NCI-H748 (cell line): ENCODE measurements around the gene RNASE12.
"Not testable (repeated sequence)": the region's sequence is repeated elsewhere in the genome, so short reads cannot be mapped to it uniquely, and the experiment has no call there.

Experiments used
- DNase-seq: peaks from one replicate; lab custom pipeline; 2025; ENCODE audit not compliant: unreplicated experiment; lab: John Stamatoyannopoulos, UW

Gene RNASE12, protein sequence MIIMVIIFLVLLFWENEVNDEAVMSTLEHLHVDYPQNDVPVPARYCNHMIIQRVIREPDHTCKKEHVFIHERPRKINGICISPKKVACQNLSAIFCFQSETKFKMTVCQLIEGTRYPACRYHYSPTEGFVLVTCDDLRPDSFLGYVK

DNA sequence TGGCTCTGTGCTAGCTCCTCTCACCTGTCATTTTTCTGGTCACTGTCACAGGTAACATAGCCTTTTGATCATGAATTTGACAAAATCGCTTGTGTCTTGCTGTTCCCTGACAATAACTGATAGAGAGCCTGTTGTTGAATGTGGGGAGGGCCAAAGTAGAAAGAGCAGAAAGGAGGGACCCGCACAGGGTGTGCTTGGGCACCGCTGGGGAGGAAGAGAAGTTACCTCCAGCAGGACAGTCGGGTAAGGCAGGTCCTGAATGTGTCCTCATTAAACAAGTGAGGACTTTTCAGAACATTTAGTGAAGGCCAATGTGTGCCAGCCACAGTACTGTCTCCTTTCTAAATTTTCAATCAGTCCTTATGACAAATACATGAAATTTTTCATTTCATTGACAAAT lies at the start of gene RNASE12:
RNASE12 (minus strand) TSS at position 142 of the 400 bp plus-strand sequence. CDS start 653 bp downstream, outside the sequence.
- no peak for DNase-seq

DNA sequence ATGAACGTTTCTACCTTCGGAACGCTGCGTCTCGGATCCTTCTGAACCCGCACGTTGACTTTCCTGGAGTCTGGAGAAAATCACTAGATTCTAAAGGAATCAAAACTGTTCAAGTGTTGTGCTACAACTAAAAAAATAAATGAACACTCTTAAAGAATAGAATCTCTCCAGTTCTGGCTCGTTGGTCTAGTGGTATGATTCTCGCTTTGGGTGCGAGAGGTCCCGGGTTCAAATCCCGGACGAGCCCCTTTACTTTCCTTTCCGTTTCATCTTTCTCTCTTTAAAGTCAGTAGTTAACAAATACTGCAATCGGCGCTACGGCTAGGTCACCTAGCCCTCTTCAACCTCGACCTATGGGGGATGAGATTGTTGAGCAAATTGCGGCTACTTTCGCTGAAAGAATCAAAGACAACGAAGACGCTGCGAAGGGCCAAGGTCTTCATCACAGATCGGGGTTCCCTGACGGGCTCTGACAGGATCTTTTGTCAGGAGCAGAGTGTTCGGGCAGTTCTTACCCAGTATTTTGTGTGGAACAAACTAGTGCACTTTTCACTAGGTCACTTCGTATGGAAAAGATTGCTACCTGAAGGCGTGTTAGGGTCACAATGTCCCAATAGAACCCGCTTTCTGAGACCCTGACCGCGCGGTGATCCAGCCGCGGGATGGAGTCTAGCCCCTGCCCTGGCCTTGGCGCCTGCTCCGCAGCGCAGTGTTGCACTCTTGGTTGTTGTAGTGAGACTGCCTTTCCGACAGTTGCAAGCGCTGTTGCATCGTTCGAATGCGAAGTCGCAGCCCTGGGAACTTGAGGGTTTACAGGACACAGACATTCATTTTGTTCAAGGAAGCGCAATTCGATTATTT lies 41.9 kb upstream of the RNASE12 start:
- peak; percentile 87 for DNase-seq

DNA sequence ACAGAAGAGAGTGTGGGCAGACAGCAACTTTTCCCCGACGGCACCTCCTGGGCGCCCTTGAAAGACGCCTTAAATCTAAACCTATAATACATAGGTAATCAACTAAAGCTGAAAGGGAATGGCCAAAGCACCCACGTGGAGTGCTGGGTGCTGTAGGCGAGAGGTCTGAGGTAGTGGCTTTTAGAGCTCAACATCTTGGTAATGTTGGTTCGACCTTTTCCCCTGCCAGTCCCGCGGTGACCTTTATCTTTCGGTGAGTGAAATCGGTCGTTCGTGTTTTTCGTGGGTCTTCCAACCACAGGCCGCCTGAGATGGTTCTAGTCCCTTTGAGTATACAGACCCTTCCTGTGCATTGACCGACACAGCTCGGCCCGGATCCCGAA lies 41.3 kb upstream of the RNASE12 start:
- peak; percentile 51 for DNase-seq

DNA sequence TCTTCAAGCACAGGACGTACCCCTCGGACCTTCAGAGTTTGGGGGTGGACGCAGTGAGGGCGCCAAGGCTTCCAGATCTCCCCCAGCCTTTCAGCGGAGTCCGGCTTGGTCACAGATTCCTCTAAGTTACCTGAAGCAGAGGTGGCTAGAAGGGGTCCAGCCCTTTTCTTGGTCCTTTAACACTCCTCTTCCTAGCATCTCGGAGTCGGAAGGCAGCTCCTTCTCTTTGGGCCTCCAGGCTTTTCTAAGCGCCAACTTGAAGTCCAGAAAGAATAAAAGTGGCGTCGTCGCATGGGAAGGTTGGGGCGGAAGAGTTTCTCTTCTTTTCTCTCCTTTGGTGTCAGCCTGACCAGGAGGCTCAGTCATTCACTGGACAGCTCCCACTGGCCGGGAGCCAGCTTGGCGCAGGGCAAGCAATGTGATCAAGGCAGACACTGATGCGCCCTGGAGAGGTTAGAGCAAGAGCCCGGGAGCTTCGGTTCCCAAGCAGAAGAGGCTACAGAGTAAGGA lies 40.8 kb upstream of the RNASE12 start:
- DNase-seq = peak; percentile 75

DNA sequence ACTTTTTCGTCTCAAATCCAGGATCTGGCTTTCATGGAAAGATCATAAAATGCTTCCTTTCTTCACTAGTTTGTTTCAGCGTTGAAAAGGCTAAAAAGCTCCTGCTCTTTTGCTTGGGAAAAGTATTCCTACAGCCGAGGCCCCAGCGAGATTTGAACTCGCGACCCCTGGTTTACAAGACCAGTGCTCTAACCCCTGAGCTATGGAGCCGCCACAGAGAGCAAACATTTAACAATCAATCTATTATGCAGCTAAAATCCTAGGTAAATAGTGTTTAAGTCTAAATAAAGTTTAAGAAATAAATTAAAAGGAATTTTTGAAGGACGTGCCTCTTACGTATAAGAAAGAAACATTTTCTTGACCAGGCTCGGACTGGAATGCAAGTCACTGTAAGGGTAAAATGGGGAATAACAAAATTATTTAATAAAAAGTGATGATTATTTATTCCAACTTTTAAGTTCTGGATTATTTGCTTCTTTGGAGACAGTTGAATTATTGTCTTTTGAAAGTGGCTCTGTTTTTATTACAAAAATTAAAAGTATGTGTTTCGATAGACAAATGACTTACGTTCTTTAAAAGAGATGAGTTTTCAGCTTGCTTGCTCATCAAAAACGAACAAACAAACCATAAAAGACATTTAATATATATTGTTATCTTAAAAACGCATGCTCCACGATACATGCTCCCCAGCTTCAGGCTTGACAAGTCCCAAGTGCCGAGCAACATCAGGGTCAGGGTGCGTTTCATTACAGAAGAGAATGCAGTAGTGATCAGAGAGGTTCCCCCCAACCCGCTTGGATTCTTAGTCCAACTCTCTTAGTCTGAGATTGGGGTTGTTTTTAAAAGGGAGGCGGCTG lies 40.1 kb upstream of the RNASE12 start:
- DNase-seq = peak; percentile 64

DNA sequence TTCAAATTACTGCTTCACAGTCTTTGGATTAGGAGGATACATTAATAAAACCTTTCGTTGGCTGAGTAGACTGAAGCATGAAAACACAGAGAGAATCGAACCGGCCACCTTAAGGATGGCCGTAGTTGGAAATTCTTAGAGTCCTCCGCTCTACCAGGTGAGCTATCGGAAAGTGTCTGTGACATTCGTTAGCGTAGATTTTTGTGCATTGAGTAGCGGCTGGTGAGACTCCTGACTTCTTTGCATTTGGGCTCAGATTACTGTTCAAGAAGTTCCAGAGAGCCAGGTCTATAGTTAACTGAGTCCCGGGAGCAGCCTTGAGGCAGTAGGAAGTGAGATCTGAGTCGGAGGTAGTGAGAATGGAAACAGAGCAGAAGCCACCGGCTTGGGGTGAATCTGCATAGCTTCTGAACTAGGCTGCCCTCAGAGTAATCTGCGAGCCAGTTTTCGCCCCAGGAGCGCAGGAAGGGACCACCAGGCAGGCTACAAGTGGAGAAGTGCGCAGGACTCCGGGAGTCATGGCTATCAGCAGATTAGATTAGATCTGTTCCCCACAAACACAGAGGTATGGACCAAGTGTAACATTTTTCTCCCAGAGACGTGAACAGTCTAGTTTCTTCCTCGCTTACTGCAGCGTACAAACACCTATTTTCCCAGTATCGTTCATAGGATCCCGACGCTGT lies 39.3 kb upstream of the RNASE12 start:
- peak; percentile 66 for DNase-seq

DNA sequence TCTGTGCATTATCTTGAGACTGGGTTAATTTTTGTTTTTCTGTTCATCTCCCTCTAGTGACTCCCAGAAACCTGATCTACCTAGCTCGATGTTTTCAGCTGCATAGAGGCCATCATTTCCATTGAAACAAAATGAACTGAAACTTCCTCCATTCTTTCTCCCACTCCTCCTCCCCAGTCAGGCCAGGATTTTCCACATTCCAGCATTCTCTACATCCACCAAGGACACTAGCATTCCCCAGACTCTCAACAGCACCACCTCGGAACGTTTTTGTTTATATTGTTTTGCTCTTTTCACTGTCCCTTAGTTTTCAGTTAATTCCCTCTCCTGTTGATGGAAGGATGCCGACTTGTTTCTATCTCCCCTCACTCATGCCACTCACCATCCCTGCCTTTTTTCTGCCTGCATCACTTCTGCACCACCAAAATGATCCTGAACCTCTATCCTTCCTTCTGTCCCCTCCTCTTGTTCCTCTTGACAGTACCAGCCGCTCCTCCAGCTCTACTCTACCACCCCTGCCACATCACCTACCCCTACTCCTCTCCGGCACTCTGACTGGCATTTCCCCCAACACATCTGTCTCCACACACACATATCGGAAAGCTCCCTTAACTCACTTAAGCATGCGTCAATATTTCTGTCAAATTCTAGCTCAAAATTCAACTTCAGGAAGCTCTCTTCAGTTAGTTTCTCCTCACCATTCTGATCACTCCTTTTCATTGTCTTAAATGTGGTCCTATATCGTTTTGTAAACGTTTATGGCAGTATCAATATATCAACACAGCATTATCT lies 37.1 kb upstream of the RNASE12 start:
- DNase-seq = no peak

DNA sequence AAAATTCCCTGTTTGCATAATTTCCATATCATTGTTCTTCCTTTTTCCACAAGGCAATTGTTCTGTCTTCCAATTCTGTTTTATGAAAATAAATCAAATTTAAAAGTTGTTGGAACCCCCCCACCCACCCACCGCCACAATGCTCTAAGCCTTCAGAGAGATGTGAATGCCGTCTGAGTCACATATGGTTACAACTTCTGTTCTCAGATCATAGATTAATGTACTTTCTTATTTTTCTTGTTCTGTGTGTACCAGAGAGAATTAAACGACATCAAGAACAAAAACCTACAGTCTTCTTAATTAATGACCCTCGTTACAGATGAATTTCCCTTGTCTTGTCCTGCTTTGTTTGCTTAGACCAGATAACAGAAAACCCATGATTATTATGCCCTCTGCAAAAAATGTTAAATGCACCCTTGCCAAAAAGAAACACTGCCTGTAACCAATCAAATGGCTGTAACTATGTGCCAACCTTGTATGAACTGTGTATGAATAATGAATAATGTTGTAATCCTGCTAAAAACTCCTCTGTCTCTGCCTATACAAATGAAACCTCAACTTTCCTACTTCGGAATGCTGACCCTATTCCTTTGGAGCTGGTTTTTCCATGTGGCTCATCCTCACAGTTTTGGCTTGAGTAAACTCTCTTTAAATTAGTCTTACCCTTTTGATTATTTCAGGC lies 36.3 kb upstream of the RNASE12 start:
- no peak for DNase-seq

DNA sequence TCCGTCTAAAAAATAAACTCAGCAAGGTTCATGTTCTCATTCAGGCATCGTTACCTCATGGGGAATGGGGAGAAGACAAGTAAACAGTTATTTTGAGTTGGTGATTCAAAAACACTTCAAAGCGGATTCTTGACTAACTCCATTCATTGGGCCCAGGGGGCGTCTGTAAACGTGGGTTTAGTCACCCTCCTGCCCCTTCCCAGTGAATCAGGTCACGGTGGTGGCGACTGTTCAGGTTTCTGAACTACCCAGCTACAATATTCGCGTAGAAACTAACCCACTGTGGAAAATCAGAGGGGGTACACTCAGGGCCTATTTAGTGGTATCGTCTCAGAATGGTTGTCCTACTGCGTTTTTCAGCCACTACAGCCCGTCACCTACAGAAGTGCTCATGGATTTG lies 35.1 kb upstream of the RNASE12 start:
- no peak for DNase-seq

DNA sequence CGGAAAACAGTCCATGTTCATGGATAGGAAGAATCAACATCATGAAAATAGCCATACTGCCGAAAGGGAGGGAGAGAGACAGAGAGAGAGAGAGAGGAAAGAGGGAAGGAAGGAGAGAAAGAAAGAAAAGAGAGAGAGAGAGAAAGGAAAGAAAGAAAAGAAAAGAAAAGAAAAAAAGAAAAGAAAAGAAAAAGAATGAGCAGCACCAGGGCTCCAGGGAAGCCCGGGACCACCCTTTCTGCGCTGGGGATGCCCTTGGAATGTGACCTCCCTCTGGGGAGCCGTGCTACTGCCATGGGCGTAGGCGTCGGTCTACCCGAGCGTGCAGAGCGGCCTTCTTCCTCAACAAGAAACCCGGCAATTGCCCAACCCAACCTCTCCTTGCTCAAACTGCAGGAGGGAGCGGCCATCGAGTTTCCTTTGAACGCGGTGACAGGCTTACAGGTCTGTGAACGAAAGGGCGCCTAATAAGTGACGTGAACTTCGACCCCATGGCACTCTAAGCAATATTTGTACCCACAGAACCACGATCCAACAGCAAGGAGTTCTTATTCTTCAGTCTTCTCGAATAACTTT lies 33.4 kb upstream of the RNASE12 start:
- peak; percentile 71 for DNase-seq

DNA sequence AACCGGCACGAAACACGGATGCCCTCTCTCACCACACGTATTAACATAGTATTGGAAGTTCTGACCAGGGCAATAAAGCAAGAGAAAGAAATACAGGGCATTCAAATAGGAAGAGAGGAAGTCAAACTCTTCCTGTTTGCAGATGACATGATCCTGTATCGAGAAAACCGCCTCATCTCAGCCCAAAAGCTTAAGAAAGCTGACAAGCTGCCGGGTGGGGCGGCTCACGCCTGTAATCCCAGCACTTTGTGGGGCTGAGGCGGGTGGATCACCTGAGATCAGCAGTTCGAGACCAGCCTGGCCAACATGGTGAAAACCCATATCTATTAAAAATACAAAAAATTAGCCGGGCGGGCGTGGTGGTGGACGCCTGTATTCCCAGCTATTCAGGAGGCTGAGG lies 32.6 kb upstream of the RNASE12 start:
- no peak for DNase-seq

DNA sequence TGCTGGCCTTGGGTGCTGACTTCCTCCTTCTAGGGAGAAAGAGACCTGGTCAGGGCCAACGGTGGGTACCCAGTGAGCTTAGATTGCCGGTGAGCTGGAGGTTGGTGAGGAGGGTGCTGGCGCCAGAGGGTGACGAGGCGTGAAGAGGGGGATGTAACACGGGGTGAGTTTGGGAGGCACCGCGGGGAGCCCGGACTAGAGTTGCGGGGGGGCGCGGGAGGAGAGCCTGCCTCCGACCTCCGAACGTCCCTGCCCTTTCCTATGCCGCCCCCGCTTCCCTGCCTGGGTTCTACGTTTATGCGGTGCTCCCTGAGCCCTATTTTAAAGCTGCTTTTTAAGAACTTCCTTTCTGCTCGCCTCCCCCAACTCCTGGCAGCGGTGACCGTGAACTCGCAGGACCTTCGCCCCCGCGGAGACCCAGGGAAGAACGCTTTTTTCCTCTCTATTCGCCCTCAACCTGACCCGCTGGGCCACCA lies 31.7 kb upstream of the RNASE12 start:
- DNase-seq = no peak

DNA sequence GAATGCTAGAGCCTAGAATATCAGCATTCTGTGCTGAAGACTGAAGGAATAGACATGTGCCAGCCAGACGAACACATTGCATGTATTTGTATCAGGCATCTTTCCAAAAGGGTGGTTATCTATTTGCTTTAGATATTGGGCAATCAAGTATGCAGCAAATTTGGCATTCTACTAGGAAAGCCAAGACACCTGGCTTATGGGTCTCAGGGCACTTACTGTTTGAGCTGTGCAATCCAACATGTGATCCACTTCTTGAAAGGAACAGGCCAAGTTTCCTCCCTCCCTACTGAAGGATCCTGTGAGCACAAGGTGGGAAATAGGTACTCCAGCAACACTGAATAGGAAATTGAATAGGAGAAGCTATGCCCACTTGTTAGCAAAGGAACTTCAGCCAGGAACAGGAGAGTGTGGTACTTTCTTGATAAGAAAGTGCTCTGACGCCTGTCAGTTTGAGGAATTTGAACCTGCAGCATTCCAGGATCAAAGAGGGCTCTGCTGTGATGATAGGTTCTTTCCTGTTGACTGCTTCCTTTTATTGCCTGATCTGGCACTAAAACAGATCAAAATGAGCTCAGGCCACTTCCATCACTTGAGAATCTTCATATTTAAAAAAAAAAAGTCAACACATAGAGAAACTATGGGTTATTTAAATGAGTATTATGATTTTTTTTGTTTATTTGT lies 29.8 kb upstream of the RNASE12 start:
- no peak for DNase-seq

DNA sequence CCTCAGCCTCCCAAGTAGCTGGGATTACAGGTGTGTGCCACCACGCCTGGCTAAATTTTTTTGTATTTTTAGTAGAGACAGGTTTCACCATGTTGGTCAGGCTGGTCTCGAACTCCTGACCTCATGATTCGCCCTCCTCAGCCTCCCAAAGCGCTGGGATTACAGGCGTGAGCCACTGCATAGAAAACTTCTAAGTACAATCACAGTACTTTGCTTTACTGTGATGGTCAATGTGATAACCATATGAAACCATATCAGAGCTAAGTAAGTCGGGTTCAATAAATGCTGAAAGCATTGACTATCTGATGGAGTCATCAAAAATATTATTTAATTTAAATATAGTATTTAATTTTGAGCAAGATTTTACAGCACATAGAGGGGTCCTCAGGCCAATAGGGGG lies 28.5 kb upstream of the RNASE12 start:
- not testable (repeated sequence) for DNase-seq

DNA sequence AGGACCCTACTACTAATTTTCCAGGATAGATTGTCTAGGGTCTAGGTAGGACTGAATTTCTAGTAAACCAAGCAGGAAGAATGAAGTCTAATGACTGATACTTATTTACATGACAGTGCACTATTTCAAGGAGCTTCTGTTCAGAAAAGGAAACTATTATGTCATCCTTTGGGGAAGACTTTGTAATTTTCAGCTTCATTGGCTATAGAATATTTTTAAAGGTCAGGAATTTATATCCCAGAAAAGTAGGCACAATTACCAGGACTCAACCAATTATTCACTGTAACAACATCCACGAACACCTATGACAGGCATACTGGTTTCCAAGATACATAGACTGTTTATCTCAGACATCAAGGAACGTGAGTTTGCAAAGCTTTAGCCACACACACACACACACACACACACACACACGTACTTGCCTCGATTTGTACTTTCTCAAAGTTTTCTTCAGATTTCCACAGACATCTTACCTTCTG lies 27.1 kb upstream of the RNASE12 start:
- no peak for DNase-seq

DNA sequence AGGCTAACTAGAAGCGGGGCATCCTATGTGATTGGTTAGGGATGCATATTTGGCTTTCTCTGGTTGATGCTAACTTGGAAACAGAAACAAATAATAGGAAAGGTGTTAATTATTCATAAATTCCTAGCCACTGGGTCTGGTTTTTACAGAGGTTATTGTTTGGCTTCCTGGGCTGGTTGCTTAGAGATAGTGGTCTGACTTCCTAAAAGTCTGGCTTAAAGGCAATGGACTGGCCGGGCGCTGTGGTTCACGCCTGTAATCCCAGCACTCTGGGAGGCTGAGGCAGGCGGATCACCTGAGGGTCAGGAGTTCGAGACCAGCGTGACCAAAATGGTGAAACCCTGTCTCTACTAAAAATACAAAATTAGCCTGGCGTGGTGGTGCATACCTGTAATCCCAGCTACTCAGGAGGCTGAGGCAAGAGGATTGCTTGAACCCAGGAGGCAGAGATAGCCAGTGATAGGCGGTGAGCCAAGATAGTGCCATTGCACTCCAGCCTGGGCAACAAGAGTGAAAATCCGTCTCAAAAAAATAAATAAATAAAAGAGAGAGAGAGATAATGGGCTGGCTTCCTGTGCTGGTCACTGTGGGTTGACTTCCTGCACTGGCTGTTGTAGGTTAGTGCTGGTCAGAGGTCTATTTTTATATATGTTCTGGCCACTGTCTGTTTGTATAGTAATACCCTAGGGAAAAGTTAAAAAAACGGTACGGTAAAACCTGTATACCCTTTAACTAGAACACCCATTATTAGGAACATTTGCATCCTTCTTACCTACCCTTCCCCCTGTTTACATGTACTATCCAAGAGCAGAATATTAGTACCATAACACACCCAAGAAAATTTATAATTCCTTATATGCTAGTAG lies 26.2 kb upstream of the RNASE12 start:
- DNase-seq = no peak

DNA sequence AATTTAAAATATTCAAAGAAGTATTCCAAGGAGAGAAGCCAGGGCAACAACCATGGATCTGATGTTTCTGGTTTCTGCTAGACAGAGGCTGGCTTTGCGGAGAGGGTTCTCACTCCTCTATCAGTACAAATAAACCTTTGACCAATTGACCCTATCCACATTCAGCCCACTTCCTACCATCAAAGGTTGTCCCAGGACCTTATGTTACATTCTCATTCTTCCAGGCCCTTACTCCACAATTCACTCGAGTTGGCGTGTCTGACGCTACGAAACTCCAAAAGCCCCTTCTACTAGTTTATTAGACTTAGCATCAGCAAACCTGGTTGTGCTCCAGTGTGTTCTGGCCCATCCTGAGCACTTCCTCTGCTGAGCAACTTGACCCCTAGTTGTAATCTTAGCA lies 24.8 kb upstream of the RNASE12 start:
- DNase-seq = no peak
